CD4-positive, alpha-beta T cell treated with Interleukin-12 subunit alpha and Interleukin-12 subunit beta, for 1 hour (primary cell): Measurements from ENCODE around the gene APOLD1.
"Not testable (repeated sequence)": the region's sequence is repeated elsewhere in the genome, so short reads cannot be mapped to it uniquely, and the experiment has no call there.

Experiments used
- DNase-seq: peaks from one replicate; pipeline ENCODE4 v3.0.0-alpha.2; 2020

Gene APOLD1, protein sequence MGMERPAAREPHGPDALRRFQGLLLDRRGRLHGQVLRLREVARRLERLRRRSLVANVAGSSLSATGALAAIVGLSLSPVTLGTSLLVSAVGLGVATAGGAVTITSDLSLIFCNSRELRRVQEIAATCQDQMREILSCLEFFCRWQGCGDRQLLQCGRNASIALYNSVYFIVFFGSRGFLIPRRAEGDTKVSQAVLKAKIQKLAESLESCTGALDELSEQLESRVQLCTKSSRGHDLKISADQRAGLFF

DNA sequence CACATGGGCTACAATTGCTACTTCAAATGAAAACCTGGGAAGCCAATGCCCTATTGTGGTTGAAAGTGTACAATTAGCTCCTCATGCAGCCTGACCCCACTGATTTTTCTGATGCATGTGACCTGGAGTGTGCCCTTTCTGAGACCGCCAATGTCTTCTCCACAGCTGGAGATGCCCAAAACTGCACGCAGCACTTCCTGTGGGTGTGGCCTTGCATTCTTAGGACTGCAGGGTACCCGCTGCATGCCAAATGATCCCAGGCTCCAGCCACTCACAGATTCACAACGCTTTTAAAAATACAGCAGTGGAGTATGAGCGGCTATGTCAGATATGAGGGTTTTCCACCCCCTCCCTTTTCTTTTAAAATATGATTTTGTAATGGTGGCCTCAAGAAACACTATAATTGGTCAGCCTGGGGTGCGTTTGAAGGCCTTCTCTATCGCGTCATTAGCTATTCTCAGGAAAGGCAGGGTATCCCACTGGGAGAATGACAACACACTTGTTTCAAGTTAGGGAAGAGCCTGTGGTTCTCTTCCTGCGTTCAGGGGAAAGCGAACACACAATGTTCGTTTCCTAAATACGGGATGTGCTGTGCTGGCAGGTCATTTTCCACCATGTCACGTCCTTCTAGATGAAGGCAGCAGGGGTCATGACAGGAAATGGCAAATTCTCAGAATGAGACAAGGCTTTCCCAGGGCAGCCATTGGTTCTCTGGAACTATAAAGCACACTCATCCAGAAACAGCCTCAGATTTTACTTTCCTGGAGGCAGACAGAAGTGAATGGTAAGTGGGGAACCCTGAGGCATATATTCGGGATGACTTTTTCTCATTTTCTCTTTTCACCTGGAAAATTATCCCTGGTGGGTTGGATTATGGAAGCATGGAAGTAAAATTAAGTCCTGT is at the start of gene APOLD1:
Gene APOLD1 (plus strand): TSS at position 749 of the 904 bp plus-strand sequence. CDS start 33 bp downstream, at position 782.
- DNase-seq, result no peak

DNA sequence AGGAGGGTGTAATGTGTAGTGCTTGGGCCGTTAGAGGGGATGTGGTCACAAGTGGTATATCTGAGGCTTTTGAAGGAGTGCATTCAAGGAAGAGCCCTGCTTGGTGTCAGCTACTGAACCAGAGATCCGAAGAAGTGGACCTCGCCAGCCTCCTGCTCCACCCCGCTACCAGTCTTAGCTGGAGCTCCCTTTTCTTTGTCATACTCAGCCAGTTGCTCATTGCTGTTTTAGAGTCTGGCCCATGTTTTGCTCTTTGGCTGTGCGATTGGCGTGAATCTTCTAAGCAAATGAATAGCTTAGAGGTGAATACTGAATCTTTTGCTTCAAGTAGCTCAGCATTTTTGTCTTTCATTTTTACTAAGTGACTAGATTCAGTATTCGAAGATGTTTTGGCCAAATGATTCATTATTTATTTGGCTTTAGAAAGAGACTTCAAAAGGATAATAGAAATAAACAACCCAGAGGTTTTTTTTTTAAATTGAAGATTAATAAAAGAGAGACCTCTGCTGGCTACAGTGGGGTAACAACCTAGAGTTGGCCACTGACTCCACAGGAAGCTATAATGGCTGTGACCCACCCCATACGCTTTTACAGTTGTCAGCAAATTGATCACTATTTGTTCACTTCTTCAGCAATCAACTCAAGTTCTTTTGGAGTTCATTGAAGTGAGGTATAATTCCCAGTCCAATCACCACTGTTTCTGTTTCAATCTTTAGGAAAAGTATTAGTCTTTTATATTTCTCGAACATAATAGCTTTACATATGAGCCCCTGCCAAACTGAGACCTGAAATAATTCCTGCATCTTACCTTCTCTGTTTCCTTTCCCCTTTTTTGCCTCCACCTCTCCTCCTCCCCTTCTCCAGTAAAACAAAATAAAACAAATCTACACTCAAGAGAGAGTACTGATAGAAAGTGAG is 48.4 kb upstream of the APOLD1 start:
- peak; percentile 71 for DNase-seq

DNA sequence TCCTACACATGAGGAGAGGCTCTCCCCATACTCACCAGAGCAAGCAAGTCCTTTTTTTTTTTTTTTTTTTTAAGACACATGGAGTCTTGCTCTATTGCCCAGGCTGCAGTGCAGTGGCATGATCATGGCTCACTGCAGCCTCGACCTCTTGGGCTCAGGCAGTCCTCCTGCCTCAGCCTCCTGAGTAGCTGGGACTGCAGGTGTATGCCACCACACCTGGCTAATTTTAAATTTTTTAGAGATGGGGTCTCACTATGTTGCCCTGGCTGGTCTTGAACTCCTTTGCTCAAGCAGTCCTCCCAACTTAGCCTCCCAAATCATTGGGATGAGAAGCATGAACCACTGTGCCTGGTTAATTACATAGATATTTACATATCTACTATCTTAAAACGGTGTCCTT is 47.3 kb upstream of the APOLD1 start:
- DNase-seq, result not testable (repeated sequence)

DNA sequence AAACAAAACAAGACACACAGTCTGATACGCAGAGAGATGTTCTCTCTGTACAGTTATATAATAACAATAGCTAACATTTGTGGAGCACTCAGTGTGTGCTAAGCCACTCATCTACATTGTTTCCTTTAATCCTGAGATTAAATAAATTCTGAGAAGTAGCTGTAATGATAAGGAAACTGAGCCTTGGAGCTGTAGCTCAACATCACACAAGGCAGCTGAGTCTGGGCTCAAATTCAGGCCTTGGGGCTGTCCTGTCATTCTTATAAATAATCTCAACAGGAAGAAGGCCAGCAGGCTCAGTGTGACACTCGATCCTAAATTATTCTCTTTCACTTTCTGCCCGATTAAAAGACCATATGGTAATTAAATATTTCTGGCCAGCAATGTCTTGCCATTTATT is 43.8 kb upstream of the APOLD1 start:
- DNase-seq, result no peak

DNA sequence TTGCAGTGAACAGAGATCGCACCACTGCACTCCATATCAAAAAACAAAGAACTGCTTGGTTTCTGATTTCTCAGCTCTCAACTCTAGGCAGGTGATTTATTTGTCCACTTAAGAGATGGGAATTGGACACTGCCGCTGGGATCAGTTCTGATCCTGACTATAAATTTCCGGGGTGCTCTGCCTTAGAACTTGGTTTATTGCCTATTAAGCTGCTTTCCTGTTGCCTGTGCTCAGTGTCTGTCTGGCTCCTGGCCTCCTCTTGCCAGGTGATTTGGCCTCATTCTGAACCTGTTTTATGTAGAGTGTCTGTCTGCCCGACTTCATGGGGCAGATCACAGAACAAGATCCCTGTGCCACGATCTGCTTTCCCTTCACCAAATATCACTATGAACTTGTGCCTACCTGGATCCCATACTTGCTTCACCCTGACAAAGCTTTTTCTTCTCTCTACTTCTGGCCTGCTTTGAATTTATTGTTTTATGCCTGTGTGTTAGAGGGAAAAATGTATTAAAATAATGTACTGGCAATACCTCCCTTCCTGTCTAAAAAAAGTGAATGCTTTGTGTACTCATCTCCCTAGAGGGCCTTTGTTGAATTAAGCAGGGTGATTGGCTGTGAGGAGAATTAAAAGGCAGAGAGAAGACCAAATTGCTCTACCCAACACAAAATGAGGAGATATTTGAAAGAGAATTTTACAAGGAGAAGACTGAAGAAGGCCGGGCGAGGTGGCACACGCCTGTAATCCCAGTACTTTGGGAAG is 40.7 kb upstream of the APOLD1 start:
- DNase-seq, result no peak

DNA sequence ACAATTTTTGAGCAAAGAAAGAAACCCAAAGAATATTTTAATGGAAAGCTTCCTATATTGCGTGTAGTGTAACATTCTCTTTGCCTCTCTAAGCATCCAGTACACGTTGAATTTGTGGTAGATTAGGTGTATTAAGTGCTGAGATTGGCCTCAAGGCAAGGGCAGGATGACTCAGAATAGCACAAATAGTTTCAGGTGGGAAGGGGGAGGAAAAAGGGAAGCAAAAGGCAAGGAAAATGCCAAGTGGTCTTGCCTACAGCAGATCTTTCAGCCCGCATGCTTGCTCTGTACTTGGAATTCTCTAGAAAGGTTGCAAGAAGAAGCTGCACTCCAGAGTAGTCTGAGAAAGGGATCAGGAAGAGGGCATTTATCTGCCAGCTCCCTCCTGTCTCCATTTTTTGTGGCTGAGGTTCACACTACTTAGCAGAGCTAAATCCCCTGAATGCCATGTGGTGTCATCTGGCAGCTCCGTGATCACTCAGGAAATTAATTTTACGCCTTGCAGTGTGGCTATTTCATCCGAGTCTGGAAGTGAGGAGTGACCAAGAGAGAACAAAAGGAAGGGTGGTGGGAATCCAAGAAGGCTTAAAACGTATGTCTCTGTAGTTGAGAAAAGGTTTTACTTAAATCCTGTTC is 39.8 kb upstream of the APOLD1 start:
- DNase-seq, result no peak

DNA sequence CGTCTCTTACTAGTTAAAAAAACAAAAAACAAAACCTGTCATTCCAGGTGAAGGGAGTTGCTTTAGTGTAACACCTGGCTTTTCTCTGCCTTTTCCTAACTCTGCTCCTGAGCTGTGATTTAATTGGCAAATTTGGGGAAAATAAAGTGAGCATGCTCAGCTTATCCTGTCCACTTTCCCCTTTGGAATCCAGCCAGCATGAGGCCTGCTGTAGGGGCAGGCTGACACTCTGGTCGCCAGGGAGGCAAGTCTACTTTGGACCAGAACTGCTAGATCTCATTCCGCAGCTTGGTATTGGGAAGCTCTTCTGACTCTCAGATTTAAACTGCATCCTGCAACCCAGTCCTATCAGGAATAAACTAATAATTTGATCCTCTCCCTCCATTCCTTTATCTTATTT is 38.2 kb upstream of the APOLD1 start:
- DNase-seq, result no peak

DNA sequence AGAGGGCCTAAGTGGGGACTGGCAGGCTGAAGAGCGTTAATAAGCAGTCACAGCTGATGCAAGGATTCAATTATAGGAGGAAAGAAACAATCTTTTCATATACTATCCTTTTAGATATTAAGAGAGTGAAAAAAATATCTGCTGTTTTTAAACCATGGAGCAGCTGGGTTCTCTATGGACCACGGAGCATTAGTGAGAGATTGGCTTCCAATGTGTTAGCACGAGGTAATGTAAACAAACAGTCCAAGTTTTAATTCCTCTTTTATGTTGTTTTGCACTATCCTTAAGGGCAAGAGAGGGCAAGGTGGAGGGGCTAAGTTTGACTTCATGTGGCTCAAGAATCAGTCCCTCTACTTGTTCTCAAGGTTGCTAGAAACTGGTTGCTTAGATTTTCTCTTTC is 37.4 kb upstream of the APOLD1 start:
- no peak for DNase-seq

DNA sequence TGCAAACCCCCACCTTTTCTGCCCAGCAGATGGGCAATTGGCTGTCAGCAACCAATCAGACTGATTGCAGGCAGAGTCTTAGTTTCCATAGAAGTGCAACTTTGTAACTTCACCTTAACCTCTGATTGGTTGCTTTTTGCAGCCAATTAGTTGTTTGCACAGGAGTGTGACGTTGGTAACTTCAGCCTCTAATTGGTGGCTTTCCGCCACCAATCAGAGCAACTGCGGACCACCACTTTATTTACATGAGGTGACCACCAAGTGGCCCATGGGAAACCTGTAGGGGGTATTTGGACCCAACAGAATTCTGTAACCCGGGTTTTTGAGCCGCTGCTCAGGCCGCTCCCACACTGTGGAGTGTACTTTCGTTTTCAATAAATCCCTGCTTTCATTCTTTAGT is 36.0 kb upstream of the APOLD1 start:
- DNase-seq, result no peak

DNA sequence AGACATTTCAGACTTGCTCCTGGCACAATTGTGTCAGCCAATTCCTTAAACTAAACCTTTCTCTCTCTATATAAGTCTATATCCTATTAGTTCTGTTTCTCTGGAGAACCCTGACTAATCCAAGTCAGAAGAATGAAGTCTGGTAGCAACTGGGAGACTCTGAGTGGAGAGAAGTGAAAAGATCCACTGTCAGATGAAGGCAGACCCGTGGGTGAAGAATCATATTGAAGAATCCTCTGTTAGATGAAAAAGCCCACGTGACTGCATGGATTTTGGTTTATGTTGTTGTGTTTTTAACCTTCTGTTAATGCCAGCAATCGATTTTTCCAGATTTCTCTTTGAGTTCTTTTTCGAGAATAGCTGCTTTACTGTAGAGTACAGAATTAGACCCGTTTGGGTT is 29.5 kb upstream of the APOLD1 start:
- no peak for DNase-seq

DNA sequence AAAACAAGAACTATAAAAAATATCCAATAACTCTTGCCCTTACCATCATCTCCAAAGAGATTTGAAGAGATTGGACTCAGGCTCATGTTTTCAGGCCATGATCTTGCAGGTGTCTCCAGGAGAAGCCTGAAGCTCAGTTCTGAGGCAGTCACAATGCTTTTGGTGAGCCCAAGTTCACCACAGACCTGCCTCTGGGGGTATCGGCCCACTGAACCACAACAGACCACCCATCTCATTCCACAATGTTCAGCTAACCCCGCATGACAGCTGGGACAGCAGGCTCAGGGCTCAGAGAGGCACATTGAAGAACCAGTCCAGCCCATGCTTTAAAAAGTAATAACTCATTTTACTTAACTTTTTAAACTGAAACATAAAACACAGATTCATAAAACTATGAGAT is 28.3 kb upstream of the APOLD1 start:
- no peak for DNase-seq

DNA sequence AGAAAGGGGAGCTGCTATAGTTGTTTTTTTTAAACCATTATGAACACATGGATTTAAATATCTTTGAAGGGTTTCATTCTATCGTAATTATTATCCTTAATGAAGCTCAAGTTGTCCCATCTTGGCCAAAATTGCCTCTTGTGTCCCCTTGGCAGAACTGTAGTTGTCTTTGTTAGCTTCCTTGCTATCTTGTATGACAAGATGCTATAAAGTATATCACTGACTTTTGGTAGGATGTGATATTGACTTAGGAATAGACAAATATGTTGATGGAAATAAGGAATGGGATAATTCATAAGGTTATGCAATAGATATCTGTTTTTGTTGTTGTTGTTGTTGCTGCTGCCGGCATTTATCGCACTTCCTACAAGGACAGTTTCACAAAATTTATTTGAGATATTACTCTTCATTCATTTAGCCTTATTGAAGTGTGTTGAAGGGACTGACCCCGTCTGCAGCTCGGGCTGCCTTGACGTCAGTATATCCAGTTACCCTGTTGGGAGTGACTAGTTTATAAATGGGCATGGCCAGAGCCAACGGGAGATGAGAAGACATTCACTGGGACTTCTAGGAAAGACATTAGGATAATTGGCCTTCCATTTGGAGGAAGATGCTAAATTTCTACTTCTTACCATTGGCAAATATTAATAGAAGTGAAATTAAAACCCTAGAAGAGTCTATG is 26.1 kb upstream of the APOLD1 start:
- DNase-seq, result no peak

DNA sequence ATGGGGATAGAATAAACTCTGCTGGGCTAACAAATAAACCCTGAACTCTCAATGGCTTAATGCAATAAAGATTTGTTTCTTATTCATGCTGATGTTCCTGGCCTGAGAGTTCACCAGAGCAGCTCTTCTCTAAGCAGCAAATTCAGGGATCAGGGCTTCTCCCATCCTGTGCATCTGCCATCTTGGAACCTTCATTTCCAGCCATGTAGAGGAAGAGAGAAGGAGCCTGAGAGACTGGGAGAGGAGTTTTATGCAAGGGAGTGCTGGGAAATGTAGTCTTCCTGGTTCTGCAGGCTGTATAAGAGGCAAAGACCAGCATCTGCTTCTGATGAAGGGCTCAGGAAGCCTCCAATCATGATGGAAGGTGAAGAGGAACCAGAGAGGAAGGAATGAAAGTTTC is 20.6 kb upstream of the APOLD1 start:
- no peak for DNase-seq

DNA sequence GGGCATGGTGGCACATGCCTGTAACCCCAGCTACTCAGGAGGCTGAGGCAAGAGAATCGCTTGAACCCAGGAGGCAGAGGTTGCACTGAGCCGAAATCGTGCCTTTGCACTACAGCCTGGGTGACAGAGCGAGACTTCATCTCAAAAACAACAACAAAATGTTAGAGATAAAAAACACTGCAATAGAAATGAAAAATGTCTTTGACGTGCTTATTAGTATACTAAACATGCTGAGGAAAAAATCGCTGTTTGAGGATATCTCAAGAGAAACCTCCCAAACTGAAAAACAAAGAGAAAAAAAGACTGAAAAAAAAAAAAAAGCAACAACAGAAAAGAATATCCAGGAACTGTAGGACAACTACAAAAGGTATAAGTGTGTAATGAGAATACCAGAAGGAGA is 15.2 kb upstream of the APOLD1 start:
- no peak for DNase-seq

DNA sequence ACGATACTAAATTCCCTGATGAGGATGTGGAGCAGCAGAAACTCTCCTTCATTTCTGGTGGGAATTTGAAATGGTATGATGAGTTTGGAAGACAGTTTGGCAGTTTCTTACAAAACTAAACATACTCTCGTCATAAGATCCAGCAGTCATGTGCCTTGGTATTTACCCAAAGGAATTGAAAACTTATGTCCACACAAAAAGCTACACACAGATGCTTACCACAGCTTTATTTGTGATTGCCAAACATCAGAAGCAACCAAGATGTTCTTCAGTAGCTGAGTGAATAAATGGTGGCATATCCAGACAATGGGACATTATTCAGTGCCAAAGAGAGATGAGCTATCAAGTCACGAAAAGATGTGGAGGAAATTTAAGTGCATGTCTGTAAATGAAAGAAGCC is 10.7 kb upstream of the APOLD1 start:
- no peak for DNase-seq

DNA sequence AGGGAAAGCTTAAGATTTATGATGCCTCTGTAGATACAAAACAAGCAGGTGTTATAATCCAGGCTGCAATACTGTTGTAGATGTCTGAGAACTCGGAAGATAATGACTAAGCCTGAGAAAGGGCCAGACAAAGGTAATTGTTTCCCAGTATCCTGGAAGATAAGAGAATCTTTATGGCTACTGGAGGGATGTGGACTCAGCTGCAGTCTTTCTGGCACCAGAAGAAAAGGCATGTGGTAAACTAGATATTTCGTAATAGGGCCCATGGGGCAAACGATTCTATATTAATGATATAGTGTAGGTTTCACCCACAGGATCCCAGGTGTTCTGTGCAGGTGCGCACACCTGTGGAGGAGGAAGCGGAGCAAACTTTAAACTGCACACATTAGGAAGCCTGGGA is 9.2 kb upstream of the APOLD1 start:
- no peak for DNase-seq

DNA sequence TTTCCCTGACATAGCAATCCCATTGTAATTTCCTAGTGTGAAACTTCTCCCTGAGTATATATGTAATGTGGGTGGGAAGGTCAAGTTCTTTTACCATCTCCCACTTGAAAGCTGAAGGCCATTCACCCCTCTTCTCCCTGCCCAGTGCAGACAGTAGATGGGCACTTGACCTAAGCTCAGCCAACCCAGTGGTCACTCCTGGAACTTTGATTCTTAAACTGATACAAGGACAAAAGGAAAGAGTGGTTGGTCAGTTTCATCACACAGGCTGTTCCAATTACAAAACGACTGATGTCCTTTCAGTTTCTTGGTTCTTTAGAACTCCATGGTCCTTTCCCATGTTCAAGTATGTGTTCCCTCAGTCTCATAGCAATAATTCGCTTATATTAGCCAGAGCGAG is 8.4 kb upstream of the APOLD1 start:
- DNase-seq, result no peak

DNA sequence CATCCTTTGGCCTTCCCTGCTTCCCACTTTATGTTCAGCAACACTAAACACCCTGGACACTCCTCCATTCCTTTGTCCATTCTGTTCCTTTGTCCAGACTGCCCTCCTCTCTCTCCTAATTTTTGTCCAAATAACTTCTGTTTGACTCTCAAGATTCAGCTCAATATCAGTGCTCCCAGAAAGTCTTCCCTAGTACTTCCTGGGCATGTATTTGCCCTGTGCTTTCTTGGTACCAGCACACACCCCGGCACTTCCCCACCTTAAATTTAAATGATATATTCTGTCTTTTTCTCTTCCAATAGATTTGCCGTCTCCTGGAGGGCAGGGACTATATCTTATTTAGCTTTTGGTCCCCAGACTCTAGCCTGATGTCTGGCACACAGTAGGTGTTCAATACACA is 6.5 kb upstream of the APOLD1 start:
- no peak for DNase-seq

DNA sequence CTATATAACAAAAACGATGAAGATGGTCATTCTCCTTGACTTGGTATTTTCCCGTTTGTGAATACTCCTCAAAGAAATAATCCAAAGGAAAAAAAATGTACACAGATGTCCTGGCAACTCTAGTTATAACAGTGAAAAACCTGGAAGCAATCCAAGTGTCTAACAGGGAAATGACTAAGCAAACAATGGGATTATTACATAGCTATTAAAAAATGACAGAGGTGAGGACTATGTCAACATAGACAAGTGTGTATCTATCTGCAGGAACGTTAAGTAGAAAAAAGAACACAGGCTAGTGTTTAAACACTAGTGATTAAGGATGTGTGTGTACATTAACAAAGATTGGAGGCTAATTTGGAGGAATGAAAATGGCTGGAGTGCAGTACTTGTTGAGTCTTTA is 5.9 kb upstream of the APOLD1 start:
- DNase-seq, result no peak

DNA sequence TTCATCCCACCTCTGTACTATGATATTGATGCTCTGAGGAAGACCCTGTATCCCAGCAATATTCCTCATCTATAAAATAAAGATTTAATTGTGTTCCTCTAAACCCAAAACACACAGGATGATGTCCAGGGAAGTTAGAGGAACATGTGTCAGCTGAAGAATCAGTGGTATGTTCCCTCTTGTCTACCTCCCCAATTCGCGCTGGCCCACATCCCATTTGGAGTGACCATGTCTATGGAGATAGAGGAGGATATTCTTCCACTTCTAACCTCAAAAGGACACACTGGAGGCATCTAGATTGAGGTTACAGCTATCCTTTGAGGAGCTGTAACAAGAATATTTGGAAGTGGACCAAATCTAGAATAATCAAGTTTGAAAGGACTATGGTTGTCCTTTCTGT is 1.3 kb upstream of the APOLD1 start:
- DNase-seq, result no peak

DNA sequence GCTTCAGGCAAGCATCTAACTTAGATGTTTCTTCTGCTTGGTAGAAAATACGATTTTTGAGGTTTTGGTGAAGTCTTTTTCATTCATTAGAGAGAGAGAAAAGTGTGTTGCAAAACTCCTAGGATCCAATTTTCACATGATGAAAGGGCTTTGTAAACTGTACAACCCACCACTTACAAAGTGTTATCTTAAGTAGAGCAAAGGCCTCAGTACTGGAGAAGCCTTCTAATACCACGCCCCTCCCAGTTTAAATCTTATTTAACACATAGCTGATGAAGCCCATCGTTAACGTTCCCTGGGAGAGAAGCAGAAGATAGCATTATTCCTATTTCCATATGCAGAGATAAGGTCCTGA is 869 bp downstream of the APOLD1 start:
- no peak for DNase-seq
